HG02884 (cell line): Measurements from ENCODE around the gene LY6G5B.
"Not testable (repeated sequence)": the region's sequence is repeated elsewhere in the genome, so short reads cannot be mapped to it uniquely, and the experiment has no call there.

ENCODE experiments used
- ATAC-seq: cut with Tn5 transposase; IDR thresholded peaks from one replicate; pipeline ENCODE4 v1.9.1; 2021; ENCODE audit warnings: mild to moderate bottlenecking, moderate library complexity; ENCODE audit not compliant: unreplicated experiment

The LY6G5B gene

GRCh38 chr6:31690231-31691077 is 20.7 kb downstream of the LY6G5B start:
- no peak for ATAC-seq

GRCh38 chr6:31691078-31691463 is 21.3 kb downstream of the LY6G5B start:
- no peak for ATAC-seq

- no peak for ATAC-seq
Measured at GRCh38 chr6:31691564-31692108, 21.9 kb downstream of the LY6G5B start.

- no peak for ATAC-seq
Measured at GRCh38 chr6:31692353-31692752, 22.6 kb downstream of the LY6G5B start.

GRCh38 chr6:31692886-31693285 is 23.1 kb downstream of the LY6G5B start:
- ATAC-seq, result no peak

- ATAC-seq, result no peak
Measured at GRCh38 chr6:31693535-31693934, 23.8 kb downstream of the LY6G5B start.

- ATAC-seq, result no peak
Measured at GRCh38 chr6:31697555-31697954, 27.8 kb downstream of the LY6G5B start.

- ATAC-seq, result no peak
Measured at GRCh38 chr6:31700740-31701401, 31.1 kb downstream of the LY6G5B start.

- no peak for ATAC-seq
Measured at GRCh38 chr6:31701666-31702404, 32.1 kb downstream of the LY6G5B start.

GRCh38 chr6:31702405-31702818 is 32.6 kb downstream of the LY6G5B start:
- ATAC-seq, result no peak

- peak; percentile 80 for ATAC-seq
Measured at GRCh38 chr6:31702819-31703716, 33.3 kb downstream of the LY6G5B start, which contains the start of gene ABHD16A. TSS of gene ABHD16A (minus strand) at chr6:31703324. CDS start at chr6:31703281, 43 bp downstream.

GRCh38 chr6:31705931-31706330 is 36.2 kb downstream of the LY6G5B start:
- ATAC-seq, result no peak

- no peak for ATAC-seq
Measured at GRCh38 chr6:31706599-31706998, 36.8 kb downstream of the LY6G5B start, which contains the start of gene LY6G6F. TSS of gene LY6G6F (plus strand) at chr6:31706866. CDS start at chr6:31706907, 41 bp downstream.

- ATAC-seq, result no peak
Measured at GRCh38 chr6:31707701-31708100, 37.9 kb downstream of the LY6G5B start.

GRCh38 chr6:31708224-31708623 is 38.4 kb downstream of the LY6G5B start:
- no peak for ATAC-seq

GRCh38 chr6:31709157-31709556 is 39.4 kb downstream of the LY6G5B start:
- ATAC-seq, result not testable (repeated sequence)

GRCh38 chr6:31710523-31711219 is 40.9 kb downstream of the LY6G5B start:
- no peak for ATAC-seq

- no peak for ATAC-seq
Measured at GRCh38 chr6:31711233-31711632, 41.5 kb downstream of the LY6G5B start.

- no peak for ATAC-seq
Measured at GRCh38 chr6:31712296-31712695, 42.5 kb downstream of the LY6G5B start.
